GM15510 (cell line): ENCODE measurements around the gene IFI27L2.

Source experiments
- POLR2A ChIP-seq: IDR thresholded peaks from 3 replicates; pipeline ENCODE4 v1.6.1; 2011; ENCODE audit warnings: borderline replicate concordance; ENCODE audit not compliant: insufficient read length; ENCODE audit errors: extremely low read depth

IFI27L2 gene

DNA sequence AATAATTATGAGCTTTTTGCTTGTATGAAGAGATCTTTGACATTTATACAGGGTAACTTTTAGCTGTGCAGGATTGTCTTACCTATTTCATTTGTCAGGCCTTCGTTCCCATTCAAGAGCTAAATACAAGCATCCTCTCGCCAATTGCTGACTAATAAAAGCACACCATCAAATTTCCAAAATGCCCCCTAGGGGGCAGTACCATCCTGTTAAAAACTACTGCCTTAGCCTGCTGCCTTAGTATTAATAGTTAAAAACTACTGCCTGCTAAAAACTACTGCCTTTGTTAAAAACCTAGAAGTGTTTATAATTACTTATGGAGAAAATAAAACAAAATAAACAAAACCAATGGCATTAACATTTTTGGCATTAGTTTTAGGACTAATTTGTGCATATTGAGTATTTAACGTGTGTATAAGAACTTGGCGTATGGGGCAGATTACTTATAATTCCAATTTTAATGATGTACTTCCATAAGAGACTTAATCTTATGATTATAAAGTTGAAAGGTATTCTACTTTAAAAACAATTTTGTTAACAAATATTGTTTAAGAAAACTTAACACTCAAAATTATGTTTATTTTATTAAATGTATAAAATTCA is 3.0 kb upstream of the IFI27L2 start:
- TF ChIP-seq POLR2A, result no peak

DNA sequence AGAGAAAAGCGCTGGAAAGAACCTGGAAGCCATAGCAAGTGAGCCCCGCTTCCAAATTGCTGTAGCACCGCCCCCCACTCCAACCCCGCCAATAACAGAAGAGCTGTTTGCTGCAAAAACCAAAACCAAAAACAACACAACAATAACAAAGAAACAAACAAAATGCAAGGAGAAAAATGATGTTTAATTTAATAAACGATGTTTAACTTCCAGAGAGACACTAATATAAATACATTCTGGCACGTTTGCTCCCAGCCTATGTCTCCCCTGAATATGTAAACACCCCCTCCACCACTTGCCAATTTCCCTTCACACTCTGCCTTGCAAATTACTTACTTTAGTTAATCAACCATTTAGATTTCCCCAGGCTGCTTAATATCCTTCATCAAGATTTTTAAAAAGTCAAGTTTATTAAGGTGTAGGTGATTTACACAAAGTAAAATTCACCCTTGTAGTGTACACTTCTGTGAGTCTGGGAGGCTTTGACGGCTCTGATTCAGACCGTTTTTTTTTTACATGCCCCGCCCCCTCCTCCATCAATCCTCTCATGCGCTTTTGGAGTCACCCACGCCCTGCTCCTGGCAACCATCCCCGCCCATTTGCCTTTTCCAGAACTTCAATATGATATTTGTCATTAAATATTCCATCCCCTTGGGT is 482 bp upstream of the IFI27L2 start:
- no peak for TF ChIP-seq POLR2A

GRCh38 chr14:94128216-94128839 is 1.1 kb downstream of the IFI27L2 start:
- TF ChIP-seq POLR2A, result no peak

- no peak for TF ChIP-seq POLR2A
Measured at GRCh38 chr14:94127330-94127729, 2.1 kb downstream of the IFI27L2 start.

DNA sequence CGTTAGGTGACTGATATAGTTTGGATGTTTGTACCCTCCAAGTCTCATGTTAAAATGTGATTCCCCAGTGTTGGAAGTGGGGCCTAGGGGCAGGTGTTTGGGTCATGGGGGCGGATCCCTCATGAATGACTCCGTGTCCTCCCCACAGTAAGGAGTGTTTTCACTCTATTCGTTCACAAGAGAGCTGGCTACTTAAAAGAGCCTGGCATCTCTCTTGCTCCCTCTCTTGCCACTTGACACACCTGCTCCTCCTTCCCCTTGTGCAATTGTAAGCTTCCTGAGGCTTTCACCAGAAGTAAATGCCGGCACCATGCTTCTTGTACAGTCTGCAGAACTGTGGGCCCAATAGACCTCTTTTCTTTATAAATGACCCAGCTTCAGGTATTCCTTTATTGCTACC is 2.6 kb downstream of the IFI27L2 start:
- no peak for TF ChIP-seq POLR2A

GRCh38 chr14:94126419-94126677 is 3.1 kb downstream of the IFI27L2 start:
- TF ChIP-seq POLR2A, result no peak

DNA sequence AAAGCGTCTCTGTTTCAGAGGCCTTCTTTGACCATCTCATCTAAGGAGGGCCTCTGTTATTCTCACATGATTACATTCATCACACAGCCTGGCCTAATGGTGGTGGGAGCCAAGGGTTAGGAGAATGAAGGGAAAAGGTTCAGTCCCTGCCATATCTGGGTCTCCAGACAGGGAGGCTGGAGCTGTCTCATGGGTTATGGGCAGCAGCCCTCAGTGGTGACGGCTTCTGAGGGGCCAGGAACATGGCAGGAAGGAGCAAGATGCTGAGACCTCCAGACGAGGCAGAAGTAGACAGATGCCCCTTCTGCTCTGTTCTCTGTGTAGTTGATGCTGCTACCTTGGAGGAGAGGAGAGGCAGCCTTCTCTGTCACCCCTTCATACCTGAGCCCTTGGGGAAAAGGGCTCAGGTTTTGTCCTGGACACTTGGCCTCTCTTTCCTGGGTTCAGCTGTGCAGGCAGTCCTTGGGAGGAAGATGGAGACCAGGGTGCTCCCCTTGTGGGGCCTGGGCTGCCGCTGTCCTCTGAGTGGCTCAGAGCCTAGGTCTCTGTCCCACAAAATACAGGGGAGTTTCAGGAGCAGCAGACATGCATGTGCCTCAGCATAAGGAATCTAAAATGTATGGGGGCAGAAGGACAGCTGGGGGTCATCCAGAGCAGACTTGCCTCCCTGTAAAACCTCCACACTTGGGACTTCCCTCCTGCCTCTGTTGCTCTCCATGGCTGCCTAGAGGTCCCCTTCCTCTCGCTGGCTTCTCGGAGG is 3.6 kb downstream of the IFI27L2 start:
- TF ChIP-seq POLR2A, result no peak

GRCh38 chr14:94124582-94125377 is 4.6 kb downstream of the IFI27L2 start:
- TF ChIP-seq POLR2A, result no peak

DNA sequence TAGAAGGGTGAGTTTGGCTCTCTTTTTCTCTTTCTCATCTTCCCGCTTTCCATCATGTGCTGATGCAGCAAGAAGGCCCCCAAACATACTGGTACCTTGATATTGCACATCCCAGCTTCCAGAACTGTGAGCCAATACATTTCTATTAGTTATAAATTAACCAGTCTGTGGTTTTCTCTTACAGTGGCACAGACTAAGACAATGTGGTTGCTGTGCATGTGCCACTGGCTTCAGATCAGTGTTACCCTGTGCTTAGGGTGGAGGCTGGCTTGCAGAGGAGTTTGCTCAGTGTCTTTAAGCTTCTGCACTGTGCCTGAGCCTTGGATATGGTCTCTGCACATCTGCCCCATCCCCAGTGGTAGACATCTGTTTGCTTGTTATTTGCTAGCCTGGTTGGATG is 5.5 kb downstream of the IFI27L2 start:
- TF ChIP-seq POLR2A, result no peak

- TF ChIP-seq POLR2A, result no peak
Measured at GRCh38 chr14:94123296-94123695, 6.1 kb downstream of the IFI27L2 start.

DNA sequence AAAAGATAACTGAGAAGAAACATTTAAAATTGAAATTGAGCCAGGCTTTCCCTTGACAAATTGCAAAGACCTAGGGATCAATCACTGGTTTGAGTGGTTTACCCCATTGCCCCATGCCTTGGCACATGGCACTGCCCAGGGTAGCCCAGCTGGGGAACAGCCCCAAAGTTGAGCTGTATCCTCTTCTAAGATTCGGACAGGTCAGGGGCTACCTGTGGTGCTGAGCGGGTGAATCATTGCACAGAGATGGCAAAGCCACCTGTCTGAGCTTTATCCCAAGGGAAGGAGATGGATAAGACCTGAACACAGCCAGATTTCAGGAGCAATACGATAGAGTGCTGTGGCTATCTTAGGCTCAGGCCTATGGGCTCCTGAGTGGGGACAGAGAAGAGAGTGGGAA is 7.0 kb downstream of the IFI27L2 start:
- no peak for TF ChIP-seq POLR2A

- TF ChIP-seq POLR2A, result no peak
Measured at GRCh38 chr14:94121485-94121884, 7.9 kb downstream of the IFI27L2 start.

GRCh38 chr14:94120667-94121340 is 8.6 kb downstream of the IFI27L2 start:
- no peak for TF ChIP-seq POLR2A

- TF ChIP-seq POLR2A, result no peak
Measured at GRCh38 chr14:94119071-94119470, 10.3 kb downstream of the IFI27L2 start.
